Thyroid gland (tissue), 4 donors: ENCODE results near the gene MMP1.

Experiments
- CTCF ChIP-seq, 6 experiments: fragments of 200-600 bp in 3 of 6; fragments of 450-650 bp in 3 of 6; sonication (generic) in 3 of 6; IDR thresholded peaks; one replicate each; pipeline ENCODE4 v1.5.1; 2016 to 2019; ENCODE audit warnings: antibody characterized with exemption in 6 of 6, mild to moderate bottlenecking in 2 of 6, inconsistent platforms in 1 of 6, moderate library complexity in 1 of 6
- POLR2A ChIP-seq, 2 donors: fragments of 450-650 bp; IDR thresholded peaks; one replicate each; pipeline ENCODE4 v1.6.1; 2017; ENCODE audit warnings: antibody characterized with exemption in 2 of 2, mild to moderate bottlenecking in 2 of 2, moderate library complexity in 1 of 2

GRCh38 chr11:102812188-102812587 lies 14.2 kb upstream of the MMP1 start:
- TF ChIP-seq POLR2A (IDR thresholded peaks at IDR 0.05) (no peak), CTCF (IDR thresholded peaks at IDR 0.05) (no peak)
